ENCODE results near the gene RAD51B. TPM values are rescaled to one million over a fixed set of nuclear protein-coding genes. Genes with fewer than 3 reads are reported as not detected.

Gene RAD51B
- total RNA-seq, 2 donors from 2014 or later: 31.1 to 67.3 TPM

DNA sequence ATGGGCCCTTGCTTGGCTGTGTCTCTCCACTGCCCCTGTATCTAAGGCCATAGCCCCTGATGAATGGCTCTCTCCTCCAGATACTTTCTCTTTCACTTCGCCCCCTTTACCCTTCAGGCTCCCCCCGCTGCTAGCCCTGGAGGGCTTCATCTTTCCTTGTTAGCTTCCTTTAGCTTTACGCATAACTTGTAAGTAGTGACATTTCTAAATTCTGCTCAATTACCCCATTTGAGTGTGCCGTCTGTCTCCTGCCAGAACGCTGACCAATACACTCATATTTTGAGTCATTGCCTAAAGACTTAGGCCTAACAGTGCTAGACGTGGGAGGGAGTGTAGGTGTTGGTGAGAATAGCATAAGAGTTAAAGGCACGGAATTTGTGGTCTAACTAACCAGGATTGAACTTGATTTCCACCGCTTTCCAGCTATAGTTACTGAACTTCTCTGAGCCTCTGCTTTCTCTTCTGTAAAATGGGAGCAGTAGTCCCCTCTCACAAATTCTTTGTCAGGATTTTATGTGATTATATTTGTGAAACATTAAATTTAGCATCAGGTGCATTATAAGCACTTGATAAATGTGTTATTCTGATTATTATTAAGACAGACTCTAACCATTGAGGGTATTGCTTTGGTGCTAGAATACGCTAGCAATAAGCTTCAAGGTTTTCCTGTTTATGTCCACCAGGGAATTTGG is 844.0 kb downstream of the RAD51B start:
- Mint-ChIP-seq H3K27ac (peak overlapping the region; percentile 1 to 19), H3K36me3 (no peaks in the 10 kb centered on the region), H3K4me3 (peak overlapping the region; percentile 78), H3K9me3 (peaks cover 3% of the 10 kb centered on the region), H3K27me3 (peaks cover 0 to 6% of the 10 kb centered on the region in 2 donors), H3K4me1 (ENCODE audit: low read depth in 2 of 2) (peaks cover 36 to 44% of the 10 kb centered on the region in 2 donors)
- ATAC-seq: peak; percentile 91 to 95
- peak; percentile 69 for DNase-seq (ENCODE audit: low spot score)

- DNase-seq (ENCODE audit: low spot score) (no peak), ATAC-seq (peak; percentile 59 to 82)
- Mint-ChIP-seq H3K27me3 (peaks cover 0 to 6% of the 10 kb centered on the region in 2 donors), H3K9me3 (peaks cover 3% of the 10 kb centered on the region), H3K36me3 (no peaks in the 10 kb centered on the region), H3K4me1 (ENCODE audit: low read depth in 2 of 2) (peaks cover 35 to 44% of the 10 kb centered on the region in 2 donors), H3K4me3 (peak overlapping the region; percentile 78), H3K27ac (peak overlapping the region; percentile 1 to 19)
These were observed 844.7 kb downstream of the RAD51B start for GRCh38 chr14:68664225-68664681.

GRCh38 chr14:68665131-68665530 is 845.6 kb downstream of the RAD51B start:
- Mint-ChIP-seq H3K9me3 (peaks cover 3% of the 10 kb centered on the region), H3K36me3 (no peaks in the 10 kb centered on the region), H3K4me3 (peak overlapping the region; percentile 78), H3K27ac (peak overlapping the region in 1 of 2 donors; percentile 1), H3K4me1 (ENCODE audit: low read depth in 2 of 2) (peaks cover 35 to 44% of the 10 kb centered on the region in 2 donors), H3K27me3 (peaks cover 0 to 6% of the 10 kb centered on the region in 2 donors)
- no peak for ATAC-seq
- DNase-seq (ENCODE audit: low spot score): no peak

- ATAC-seq: no peak
- Mint-ChIP-seq H3K9me3 (peaks cover 3% of the 10 kb centered on the region), H3K36me3 (no peaks in the 10 kb centered on the region), H3K27ac (peak overlapping the region in 1 of 2 donors; percentile 24), H3K4me1 (ENCODE audit: low read depth in 2 of 2) (peaks cover 35 to 44% of the 10 kb centered on the region in 2 donors), H3K4me3 (no peak overlapping the region), H3K27me3 (peaks cover 0 to 6% of the 10 kb centered on the region in 2 donors)
- DNase-seq (ENCODE audit: low spot score): no peak
These were observed 846.2 kb downstream of the RAD51B start for GRCh38 chr14:68665792-68666204.

GRCh38 chr14:68666236-68666635 is 846.7 kb downstream of the RAD51B start:
- DNase-seq (ENCODE audit: low spot score): no peak
- ATAC-seq: no peak
- H3K27ac Mint-ChIP-seq: peak overlapping the region in 1 of 2 donors; percentile 24
- H3K4me3 Mint-ChIP-seq: no peak overlapping the region
- H3K4me1 Mint-ChIP-seq (ENCODE audit: low read depth in 2 of 2): peaks cover 35 to 44% of the 10 kb centered on the region in 2 donors
- H3K27me3 Mint-ChIP-seq: peaks cover 0 to 6% of the 10 kb centered on the region in 2 donors
- no peaks in the 10 kb centered on the region for H3K36me3 Mint-ChIP-seq
- peaks cover 3% of the 10 kb centered on the region for H3K9me3 Mint-ChIP-seq

- Mint-ChIP-seq H3K4me1 (ENCODE audit: low read depth in 2 of 2) (peaks cover 31 to 40% of the 10 kb centered on the region in 2 donors), H3K36me3 (no peaks in the 10 kb centered on the region), H3K27ac (no peak overlapping the region), H3K27me3 (peaks cover 0 to 4% of the 10 kb centered on the region in 2 donors), H3K9me3 (peaks cover 3% of the 10 kb centered on the region), H3K4me3 (no peak overlapping the region)
- ATAC-seq: no peak
- DNase-seq (ENCODE audit: low spot score): no peak
These were observed 847.3 kb downstream of the RAD51B start for GRCh38 chr14:68666899-68667298.

GRCh38 chr14:68667313-68667791 is 847.8 kb downstream of the RAD51B start:
- Mint-ChIP-seq H3K9me3 (peaks cover 3% of the 10 kb centered on the region), H3K27ac (no peak overlapping the region), H3K4me3 (no peak overlapping the region), H3K4me1 (ENCODE audit: low read depth in 2 of 2) (peaks cover 29 to 35% of the 10 kb centered on the region in 2 donors), H3K36me3 (no peaks in the 10 kb centered on the region), H3K27me3 (peaks cover 0 to 2% of the 10 kb centered on the region in 2 donors)
- DNase-seq (ENCODE audit: low spot score) (no peak), ATAC-seq (no peak)

DNA sequence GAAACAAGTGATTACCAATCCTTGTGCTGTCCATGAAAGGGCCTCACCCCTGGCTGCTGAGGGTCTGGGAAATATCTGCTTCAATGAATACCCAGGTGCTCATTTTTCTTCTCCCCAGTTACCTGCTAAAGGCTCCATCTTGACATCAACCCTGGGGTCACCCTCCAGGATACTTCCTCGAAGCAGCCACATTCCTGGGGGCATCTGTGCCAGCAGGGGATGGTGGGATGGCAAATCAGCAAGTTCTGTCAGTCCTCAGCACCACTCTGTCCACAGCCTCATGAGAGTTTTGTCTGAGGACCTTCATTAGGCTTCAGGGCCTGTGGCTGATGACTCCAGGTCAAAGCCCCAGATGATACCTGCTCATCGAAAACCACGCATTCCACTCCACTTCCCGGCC is 848.4 kb downstream of the RAD51B start:
- Mint-ChIP-seq H3K4me3 (no peak overlapping the region), H3K27me3 (peaks cover 0 to 2% of the 10 kb centered on the region in 2 donors), H3K4me1 (ENCODE audit: low read depth in 2 of 2) (peaks cover 25 to 30% of the 10 kb centered on the region in 2 donors), H3K27ac (no peak overlapping the region), H3K36me3 (no peaks in the 10 kb centered on the region), H3K9me3 (peaks cover 3% of the 10 kb centered on the region)
- ATAC-seq: no peak
- DNase-seq (ENCODE audit: low spot score): no peak

DNA sequence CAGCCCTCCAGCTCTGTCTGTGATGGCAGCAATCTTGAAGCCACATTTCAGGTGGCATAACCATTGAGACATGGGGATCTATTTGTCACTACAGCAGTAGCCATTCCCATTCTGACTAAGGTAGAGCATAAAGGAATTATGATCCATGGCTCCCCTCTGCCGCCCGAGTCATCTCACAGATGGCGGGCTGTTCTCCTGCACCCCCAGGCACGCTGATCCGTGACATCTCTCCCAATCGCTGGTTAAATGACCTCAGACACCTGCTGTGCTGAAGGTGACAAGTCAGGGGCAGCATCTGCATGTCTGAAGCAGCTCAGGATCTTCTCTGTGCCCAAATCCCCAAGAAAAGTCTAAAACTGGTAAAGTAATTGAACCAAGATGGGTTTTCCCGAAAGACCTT is 849.0 kb downstream of the RAD51B start:
- Mint-ChIP-seq H3K9me3 (peaks cover 3% of the 10 kb centered on the region), H3K4me3 (no peak overlapping the region), H3K27ac (no peak overlapping the region), H3K36me3 (no peaks in the 10 kb centered on the region), H3K27me3 (peaks cover 0 to 2% of the 10 kb centered on the region in 2 donors), H3K4me1 (ENCODE audit: low read depth in 2 of 2) (peaks cover 20 to 25% of the 10 kb centered on the region in 2 donors)
- no peak for ATAC-seq
- no peak for DNase-seq (ENCODE audit: low spot score)

DNA sequence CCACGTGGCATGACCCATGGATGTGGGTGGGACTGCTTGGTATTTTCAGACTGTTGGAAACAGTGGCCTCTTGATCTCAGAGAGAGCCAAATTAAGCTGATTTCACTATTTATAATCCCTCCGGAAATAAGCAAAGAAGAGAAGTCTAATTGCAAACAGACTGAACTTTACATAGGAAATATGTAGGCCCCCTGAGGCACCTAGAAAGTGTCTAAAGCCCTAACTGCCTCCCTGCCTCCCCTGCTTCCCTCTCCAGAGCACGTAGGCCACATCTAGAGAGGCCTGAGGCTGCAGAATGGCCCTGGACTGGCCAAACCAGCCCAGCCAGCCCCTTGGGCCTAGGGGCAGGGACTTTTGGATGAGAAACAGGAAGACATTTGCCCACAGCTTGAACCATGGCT is 849.5 kb downstream of the RAD51B start:
- H3K4me3 Mint-ChIP-seq: no peak overlapping the region
- H3K36me3 Mint-ChIP-seq: no peaks in the 10 kb centered on the region
- no peak overlapping the region for H3K27ac Mint-ChIP-seq
- H3K27me3 Mint-ChIP-seq: peaks cover 0 to 2% of the 10 kb centered on the region in 2 donors
- H3K9me3 Mint-ChIP-seq: peaks cover 3% of the 10 kb centered on the region
- no peak for ATAC-seq
- peaks cover 18 to 19% of the 10 kb centered on the region in 2 donors for H3K4me1 Mint-ChIP-seq (ENCODE audit: low read depth in 2 of 2)
- no peak for DNase-seq (ENCODE audit: low spot score)

DNA sequence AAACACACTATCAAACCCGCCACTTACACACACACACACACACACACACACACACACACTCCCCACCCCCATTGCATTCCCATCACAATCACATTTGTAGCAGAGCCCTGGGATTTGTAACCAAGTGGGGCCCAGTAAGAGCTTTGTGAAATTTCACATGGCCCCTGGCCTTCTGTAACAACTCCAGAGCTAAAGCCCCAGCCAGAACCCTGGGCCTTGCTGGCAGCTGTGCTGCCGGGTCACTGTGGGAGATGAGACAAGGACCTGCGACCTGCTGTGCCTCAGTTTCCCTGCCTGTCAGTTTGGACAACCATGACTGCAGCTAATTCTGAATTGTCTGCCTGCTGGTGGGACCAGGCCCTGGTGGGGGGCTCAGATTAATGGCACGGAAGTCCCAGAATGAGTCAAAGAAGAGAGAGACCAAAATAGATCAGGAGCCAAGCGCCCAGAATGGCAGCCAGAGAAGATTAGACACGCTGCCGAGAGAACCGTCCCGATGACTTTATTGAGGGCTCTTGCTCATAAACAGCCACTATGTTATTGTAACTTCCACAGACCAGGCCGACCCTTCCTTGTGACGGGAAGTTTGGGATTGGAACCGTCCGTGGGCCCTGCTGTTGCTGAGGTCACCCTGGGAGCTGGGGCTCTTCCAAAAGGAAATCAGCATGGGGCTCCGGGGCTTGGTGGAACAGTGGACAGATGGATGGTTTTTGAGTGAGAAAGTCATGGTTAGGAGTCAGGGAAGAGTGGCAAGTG is 850.2 kb downstream of the RAD51B start:
- Mint-ChIP-seq H3K27me3 (peaks cover 0 to 2% of the 10 kb centered on the region in 2 donors), H3K36me3 (no peaks in the 10 kb centered on the region), H3K27ac (no peak overlapping the region), H3K9me3 (peaks cover 2% of the 10 kb centered on the region), H3K4me1 (ENCODE audit: low read depth in 2 of 2) (peaks cover 11 to 12% of the 10 kb centered on the region in 2 donors), H3K4me3 (no peak overlapping the region)
- DNase-seq (ENCODE audit: low spot score) (no peak), ATAC-seq (no peak)

GRCh38 chr14:68670359-68670715 is 850.8 kb downstream of the RAD51B start:
- no peak for DNase-seq (ENCODE audit: low spot score)
- H3K27ac Mint-ChIP-seq: no peak overlapping the region
- H3K4me3 Mint-ChIP-seq: no peak overlapping the region
- no peaks in the 10 kb centered on the region for H3K9me3 Mint-ChIP-seq
- H3K36me3 Mint-ChIP-seq: no peaks in the 10 kb centered on the region
- peaks cover 0 to 2% of the 10 kb centered on the region in 2 donors for H3K27me3 Mint-ChIP-seq
- H3K4me1 Mint-ChIP-seq (ENCODE audit: low read depth in 2 of 2): peaks cover 8% of the 10 kb centered on the region in 2 donors
- ATAC-seq: no peak

DNA sequence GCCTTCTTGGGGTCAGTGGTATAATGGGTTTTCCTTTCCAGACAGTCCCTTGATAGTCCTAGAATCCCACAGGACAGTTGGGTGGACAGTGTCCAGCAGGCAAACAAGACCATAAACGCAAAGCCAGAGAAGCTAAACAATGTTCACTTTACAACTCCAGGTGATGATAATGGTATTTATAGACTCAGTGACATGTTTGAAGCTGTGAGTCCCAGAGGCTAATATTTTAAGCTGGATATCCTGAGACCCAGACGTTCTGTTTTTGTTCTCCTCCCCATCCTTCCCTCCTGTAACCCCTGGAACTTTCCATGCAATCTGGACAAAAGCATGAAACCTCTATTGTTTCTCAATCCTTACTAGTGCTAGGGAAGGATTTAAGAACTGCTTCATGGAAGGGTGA is 852.3 kb downstream of the RAD51B start:
- Mint-ChIP-seq H3K36me3 (no peaks in the 10 kb centered on the region), H3K4me3 (no peak overlapping the region)
- no peak for DNase-seq (ENCODE audit: low spot score)

More for the DNA sequence above, 852.3 kb downstream of the RAD51B start:
- no peak overlapping the region for H3K27ac Mint-ChIP-seq
- H3K27me3 Mint-ChIP-seq: peaks cover 0 to 2% of the 10 kb centered on the region in 2 donors
- no peaks in the 10 kb centered on the region for H3K9me3 Mint-ChIP-seq
- H3K4me1 Mint-ChIP-seq (ENCODE audit: low read depth in 2 of 2): no peaks in the 10 kb centered on the region
- ATAC-seq: no peak
